ENCODE measurements around the gene ERBB2. TPM values are rescaled to one million over a fixed set of nuclear protein-coding genes. Genes with fewer than 3 reads are reported as not detected.

Gene ERBB2
- total and polyA plus RNA-seq, 10 of the 15 experiments (the other 5 are each of a cell fraction or from before 2014, with no cell fraction given): 0.39 to 7.0 (median 4.3) TPM

DNA sequence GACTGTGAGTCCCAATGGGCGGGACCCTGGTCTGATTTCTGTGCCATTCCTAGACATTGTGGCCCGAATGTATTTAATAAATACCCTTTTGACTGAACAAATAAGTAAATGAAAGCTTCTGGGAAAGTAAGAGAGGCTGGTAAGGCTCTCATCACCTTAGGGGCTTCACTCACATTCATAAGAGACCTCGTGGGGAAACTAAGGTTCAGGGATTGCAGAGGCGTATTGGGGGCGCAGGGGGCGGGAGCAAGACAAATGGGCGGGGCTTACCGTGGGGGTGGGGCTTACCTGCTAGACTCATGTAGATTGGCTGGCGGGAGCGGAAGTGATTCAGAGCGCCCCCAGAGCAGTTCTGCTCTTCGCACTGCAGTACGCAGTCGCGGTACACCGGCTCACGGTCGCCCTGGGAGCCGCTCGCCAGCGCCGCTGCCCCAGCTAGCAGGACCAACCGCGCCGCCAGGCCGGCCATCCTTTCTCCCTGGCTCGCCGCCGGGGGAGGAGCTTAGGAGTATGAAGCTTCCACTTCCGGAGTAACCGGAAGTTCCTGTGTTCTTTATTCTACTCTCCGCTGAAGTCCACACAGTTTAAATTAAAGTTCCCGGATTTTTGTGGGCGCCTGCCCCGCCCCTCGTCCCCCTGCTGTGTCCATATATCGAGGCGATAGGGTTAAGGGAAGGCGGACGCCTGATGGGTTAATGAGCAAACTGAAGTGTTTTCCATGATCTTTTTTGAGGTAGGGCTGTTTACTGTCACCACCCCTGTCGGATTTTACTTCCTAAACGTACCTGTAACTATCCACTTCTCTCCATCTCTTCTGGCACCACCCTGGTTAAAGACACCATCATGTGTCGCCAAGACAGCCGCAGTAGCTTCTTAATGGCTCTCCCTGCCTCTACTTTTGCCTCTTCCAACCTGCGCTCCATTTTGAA is 12.1 kb upstream of the ERBB2 start, which contains the start of gene PGAP3 (continued):
- TF ChIP-seq MXI1 (IDR thresholded peaks at IDR 0.05; ENCODE audit: low read depth, low read length) (0 out of 2 replicates have a peak, but pooled peaks have one; percentile 13), POLR2AphosphoS2 (IDR thresholded peaks at IDR 0.05; ENCODE audit: low read depth, low read length) (peak; percentile 62; the same call in 1 of the 2 replicates), NBN (IDR thresholded peaks at IDR 0.05) (peak; percentile 44; the same call in 1 of the 2 replicates), RB1 (IDR thresholded peaks at IDR 0.05; ENCODE audit: borderline replicate concordance) (peak; percentile 65; the same call in 1 of the 2 replicates), SMAD5 (IDR thresholded peaks at IDR 0.05; ENCODE audit: low read depth) (0 out of 2 replicates have a peak, but pooled peaks have one; percentile 51), STAT1 (conservative IDR thresholded peaks at IDR 0.05) (no peak), SP1 (IDR thresholded peaks at IDR 0.05; ENCODE audit: low read depth, low read length) (peak; percentile 64), BHLHE40 (IDR thresholded peaks at IDR 0.05; ENCODE audit: borderline replicate concordance in 1 of 2, low read depth in 2 of 2, low read length in 1 of 2) (peak in 1 of 2 experiments; percentile 31; a peak in 1 of 4 replicates), POLR2AphosphoS5 (IDR thresholded peaks at IDR 0.05; ENCODE audit: low read length) (peak; percentile 87), HDAC2 (IDR thresholded peaks at IDR 0.05) (no peak), POU2F2 (IDR thresholded peaks at IDR 0.05; ENCODE audit: borderline replicate concordance, low read depth, low read length) (peak; percentile 47; the same call in 1 of the 3 replicates), GABPA (IDR thresholded peaks at IDR 0.05; ENCODE audit: low read depth) (peak; percentile 99), PAX8 (IDR thresholded peaks at IDR 0.05) (no peak), LARP7 (IDR thresholded peaks at IDR 0.05) (0 out of 2 replicates have a peak, but pooled peaks have one; percentile 47), CREM (IDR thresholded peaks at IDR 0.05; ENCODE audit: low read depth) (peak; percentile 11; the same call in 1 of the 2 replicates), MEF2B (IDR thresholded peaks at IDR 0.05; ENCODE audit: partially characterized antibody, poor library complexity, severe bottlenecking) (peak; percentile 11), NFYB (IDR thresholded peaks at IDR 0.05; ENCODE audit: insufficient read depth, low read depth, low read length) (peak; percentile 66; the same call in 1 of the 2 replicates)
- TF ChIP-seq, protein P1, sequence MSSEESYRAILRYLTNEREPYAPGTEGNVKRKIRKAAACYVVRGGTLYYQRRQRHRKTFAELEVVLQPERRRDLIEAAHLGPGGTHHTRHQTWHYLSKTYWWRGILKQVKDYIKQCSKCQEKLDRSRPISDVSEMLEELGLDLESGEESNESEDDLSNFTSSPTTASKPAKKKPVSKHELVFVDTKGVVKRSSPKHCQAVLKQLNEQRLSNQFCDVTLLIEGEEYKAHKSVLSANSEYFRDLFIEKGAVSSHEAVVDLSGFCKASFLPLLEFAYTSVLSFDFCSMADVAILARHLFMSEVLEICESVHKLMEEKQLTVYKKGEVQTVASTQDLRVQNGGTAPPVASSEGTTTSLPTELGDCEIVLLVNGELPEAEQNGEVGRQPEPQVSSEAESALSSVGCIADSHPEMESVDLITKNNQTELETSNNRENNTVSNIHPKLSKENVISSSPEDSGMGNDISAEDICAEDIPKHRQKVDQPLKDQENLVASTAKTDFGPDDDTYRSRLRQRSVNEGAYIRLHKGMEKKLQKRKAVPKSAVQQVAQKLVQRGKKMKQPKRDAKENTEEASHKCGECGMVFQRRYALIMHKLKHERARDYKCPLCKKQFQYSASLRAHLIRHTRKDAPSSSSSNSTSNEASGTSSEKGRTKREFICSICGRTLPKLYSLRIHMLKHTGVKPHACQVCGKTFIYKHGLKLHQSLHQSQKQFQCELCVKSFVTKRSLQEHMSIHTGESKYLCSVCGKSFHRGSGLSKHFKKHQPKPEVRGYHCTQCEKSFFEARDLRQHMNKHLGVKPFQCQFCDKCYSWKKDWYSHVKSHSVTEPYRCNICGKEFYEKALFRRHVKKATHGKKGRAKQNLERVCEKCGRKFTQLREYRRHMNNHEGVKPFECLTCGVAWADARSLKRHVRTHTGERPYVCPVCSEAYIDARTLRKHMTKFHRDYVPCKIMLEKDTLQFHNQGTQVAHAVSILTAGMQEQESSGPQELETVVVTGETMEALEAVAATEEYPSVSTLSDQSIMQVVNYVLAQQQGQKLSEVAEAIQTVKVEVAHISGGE (CRISPR knock-in tag; IDR thresholded peaks at IDR 0.05): peak; percentile 79
- TF ChIP-seq, protein P2, sequence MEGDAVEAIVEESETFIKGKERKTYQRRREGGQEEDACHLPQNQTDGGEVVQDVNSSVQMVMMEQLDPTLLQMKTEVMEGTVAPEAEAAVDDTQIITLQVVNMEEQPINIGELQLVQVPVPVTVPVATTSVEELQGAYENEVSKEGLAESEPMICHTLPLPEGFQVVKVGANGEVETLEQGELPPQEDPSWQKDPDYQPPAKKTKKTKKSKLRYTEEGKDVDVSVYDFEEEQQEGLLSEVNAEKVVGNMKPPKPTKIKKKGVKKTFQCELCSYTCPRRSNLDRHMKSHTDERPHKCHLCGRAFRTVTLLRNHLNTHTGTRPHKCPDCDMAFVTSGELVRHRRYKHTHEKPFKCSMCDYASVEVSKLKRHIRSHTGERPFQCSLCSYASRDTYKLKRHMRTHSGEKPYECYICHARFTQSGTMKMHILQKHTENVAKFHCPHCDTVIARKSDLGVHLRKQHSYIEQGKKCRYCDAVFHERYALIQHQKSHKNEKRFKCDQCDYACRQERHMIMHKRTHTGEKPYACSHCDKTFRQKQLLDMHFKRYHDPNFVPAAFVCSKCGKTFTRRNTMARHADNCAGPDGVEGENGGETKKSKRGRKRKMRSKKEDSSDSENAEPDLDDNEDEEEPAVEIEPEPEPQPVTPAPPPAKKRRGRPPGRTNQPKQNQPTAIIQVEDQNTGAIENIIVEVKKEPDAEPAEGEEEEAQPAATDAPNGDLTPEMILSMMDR (IDR thresholded peaks at IDR 0.05 in 2 of 3, conservative IDR thresholded peaks at IDR 0.05 in 1 of 3; ENCODE audit: control insufficient read depth in 2 of 3, extremely low read depth in 1 of 3, insufficient read depth in 1 of 3, low read depth in 3 of 3, low read length in 3 of 3): peak in 1 of 3 experiments; percentile 10; a peak in 2 of 6 replicates
- TF ChIP-seq, protein P3, sequence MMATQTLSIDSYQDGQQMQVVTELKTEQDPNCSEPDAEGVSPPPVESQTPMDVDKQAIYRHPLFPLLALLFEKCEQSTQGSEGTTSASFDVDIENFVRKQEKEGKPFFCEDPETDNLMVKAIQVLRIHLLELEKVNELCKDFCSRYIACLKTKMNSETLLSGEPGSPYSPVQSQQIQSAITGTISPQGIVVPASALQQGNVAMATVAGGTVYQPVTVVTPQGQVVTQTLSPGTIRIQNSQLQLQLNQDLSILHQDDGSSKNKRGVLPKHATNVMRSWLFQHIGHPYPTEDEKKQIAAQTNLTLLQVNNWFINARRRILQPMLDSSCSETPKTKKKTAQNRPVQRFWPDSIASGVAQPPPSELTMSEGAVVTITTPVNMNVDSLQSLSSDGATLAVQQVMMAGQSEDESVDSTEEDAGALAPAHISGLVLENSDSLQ (IDR thresholded peaks at IDR 0.05): peak; percentile 45; the same call in 1 of the 2 replicates
- TF ChIP-seq, protein P4, sequence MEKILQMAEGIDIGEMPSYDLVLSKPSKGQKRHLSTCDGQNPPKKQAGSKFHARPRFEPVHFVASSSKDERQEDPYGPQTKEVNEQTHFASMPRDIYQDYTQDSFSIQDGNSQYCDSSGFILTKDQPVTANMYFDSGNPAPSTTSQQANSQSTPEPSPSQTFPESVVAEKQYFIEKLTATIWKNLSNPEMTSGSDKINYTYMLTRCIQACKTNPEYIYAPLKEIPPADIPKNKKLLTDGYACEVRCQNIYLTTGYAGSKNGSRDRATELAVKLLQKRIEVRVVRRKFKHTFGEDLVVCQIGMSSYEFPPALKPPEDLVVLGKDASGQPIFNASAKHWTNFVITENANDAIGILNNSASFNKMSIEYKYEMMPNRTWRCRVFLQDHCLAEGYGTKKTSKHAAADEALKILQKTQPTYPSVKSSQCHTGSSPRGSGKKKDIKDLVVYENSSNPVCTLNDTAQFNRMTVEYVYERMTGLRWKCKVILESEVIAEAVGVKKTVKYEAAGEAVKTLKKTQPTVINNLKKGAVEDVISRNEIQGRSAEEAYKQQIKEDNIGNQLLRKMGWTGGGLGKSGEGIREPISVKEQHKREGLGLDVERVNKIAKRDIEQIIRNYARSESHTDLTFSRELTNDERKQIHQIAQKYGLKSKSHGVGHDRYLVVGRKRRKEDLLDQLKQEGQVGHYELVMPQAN (conservative IDR thresholded peaks at IDR 0.05): peak; percentile 51; the same call in 1 of the 2 replicates
